RWPE2 (cell line): Measurements from ENCODE around the gene KIF26A.

ENCODE experiments used
- ATAC-seq: fragments of 200-7000 bp; cut with Tn5 transposase; 3 replicates; pipeline ENCODE4 v1.9.1; 2021; ENCODE audit warnings: low read depth
- DNase-seq: peaks from one replicate; pipeline ENCODE4 v3.0.0-alpha.2; 2020; ENCODE audit warnings: low spot score
- H3K27ac ChIP-seq: fragments of 450-650 bp; 2 replicates; pipeline ENCODE4 v1.5.1; 2017; ENCODE audit warnings: mild to moderate bottlenecking; ENCODE audit not compliant: poor library complexity, severe bottlenecking
- H3K27me3 ChIP-seq: fragments of 250-450 bp; sonication (Bioruptor Pico); 2 replicates; pipeline ENCODE4 v1.5.1; 2021; ENCODE audit warnings: mild to moderate bottlenecking, moderate library complexity; ENCODE audit not compliant: insufficient read depth, poor library complexity, severe bottlenecking
- H3K36me3 ChIP-seq: fragments of 250-450 bp; sonication (Bioruptor Pico); 2 replicates; pipeline ENCODE4 v1.5.1; 2020; ENCODE audit warnings: low read depth, mild to moderate bottlenecking, moderate library complexity
- H3K4me1 ChIP-seq: fragments of 250-450 bp; sonication (Bioruptor Pico); 2 replicates; pipeline ENCODE4 v1.5.1; 2021; ENCODE audit warnings: mild to moderate bottlenecking, moderate library complexity; ENCODE audit not compliant: insufficient read depth, poor library complexity, severe bottlenecking
- H3K4me3 ChIP-seq: fragments of 250-450 bp; sonication (Bioruptor Pico); 2 replicates; pipeline ENCODE4 v1.5.1; 2021; ENCODE audit warnings: mild to moderate bottlenecking, moderate library complexity; ENCODE audit not compliant: severe bottlenecking
- H3K9me3 ChIP-seq: fragments of 250-450 bp; sonication (Bioruptor Pico); 2 replicates; pipeline ENCODE4 v1.5.1; 2021; ENCODE audit warnings: mild to moderate bottlenecking, moderate library complexity; ENCODE audit not compliant: severe bottlenecking
- TF ChIP-seq, protein P1 (sequence below): fragments of 450-650 bp; IDR thresholded peaks from one replicate; pipeline ENCODE4 v1.5.1; 2017; ENCODE audit warnings: mild to moderate bottlenecking, moderate library complexity; ENCODE audit not compliant: poor library complexity, severe bottlenecking

Gene KIF26A

DNA sequence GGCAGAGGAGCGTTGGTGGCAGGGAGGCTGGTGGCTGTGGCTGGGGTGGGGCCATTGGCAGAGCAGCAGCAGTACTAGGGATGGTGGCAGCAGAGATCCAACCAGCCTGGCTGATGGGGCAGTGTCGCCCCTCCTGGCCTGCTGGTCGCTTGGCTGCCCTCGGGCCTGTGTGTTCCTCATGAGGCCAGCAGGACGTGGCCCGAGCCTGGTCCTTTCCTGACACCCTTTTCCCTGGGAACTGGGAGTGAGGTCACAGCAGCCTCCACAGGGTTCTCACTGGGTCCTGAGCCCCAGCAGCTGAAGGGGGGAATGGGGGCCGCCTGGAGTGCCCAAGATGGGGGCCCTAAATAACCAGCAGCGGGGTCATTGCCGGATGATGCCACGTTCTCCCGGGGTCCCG, 46.1 kb downstream of the KIF26A start:
- Histone ChIP-seq H3K4me1 (peaks cover 22% of the 10 kb centered on the region), H3K27ac (peak overlapping the region; percentile 28), H3K9me3 (no peaks in the 10 kb centered on the region), H3K36me3 (no peaks in the 10 kb centered on the region), H3K4me3 (no peak overlapping the region), H3K27me3 (no peaks in the 10 kb centered on the region)
- no peak for DNase-seq
- no peak for ATAC-seq
- TF ChIP-seq, protein P1, sequence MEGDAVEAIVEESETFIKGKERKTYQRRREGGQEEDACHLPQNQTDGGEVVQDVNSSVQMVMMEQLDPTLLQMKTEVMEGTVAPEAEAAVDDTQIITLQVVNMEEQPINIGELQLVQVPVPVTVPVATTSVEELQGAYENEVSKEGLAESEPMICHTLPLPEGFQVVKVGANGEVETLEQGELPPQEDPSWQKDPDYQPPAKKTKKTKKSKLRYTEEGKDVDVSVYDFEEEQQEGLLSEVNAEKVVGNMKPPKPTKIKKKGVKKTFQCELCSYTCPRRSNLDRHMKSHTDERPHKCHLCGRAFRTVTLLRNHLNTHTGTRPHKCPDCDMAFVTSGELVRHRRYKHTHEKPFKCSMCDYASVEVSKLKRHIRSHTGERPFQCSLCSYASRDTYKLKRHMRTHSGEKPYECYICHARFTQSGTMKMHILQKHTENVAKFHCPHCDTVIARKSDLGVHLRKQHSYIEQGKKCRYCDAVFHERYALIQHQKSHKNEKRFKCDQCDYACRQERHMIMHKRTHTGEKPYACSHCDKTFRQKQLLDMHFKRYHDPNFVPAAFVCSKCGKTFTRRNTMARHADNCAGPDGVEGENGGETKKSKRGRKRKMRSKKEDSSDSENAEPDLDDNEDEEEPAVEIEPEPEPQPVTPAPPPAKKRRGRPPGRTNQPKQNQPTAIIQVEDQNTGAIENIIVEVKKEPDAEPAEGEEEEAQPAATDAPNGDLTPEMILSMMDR, result no peak

DNA sequence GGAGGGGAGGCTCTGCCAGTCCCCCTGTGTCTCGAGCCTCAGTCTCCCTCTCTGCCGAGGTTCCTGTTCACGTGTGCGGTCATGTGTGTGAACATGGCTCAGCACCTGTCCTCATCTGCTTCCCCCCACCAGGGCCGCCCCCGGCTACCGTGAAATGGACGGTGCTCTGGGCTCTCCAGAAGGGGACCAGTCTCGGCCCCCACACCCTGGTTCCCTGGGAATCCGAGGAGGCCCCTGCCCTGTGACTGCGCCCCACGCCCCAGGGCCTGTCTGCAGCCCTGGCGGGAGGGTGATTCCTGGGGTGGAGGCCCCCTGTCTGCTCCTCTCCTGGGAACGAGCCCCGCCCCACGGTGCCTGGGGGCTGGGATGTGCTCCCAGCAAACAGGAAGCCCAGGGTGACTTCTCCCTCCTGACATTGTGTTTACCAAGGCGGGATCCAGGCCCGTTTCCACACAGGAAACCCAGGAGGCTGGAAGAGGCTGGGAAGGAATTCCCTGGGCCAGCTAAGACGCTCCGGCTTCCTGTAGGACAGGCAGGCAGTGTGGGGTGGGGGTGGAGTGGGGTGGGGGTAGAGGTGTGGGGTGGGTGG, 46.6 kb downstream of the KIF26A start:
- TF ChIP-seq, protein P1, result no peak
- no peaks in the 10 kb centered on the region for H3K9me3 ChIP-seq
- DNase-seq (no peak), ATAC-seq (peak; percentile 54)
- H3K27me3 ChIP-seq, result no peaks in the 10 kb centered on the region
- H3K4me1 ChIP-seq, result peaks cover 22% of the 10 kb centered on the region
- no peak overlapping the region for H3K4me3 ChIP-seq
- no peaks in the 10 kb centered on the region for H3K36me3 ChIP-seq
- H3K27ac ChIP-seq, result peak overlapping the region; percentile 28

DNA sequence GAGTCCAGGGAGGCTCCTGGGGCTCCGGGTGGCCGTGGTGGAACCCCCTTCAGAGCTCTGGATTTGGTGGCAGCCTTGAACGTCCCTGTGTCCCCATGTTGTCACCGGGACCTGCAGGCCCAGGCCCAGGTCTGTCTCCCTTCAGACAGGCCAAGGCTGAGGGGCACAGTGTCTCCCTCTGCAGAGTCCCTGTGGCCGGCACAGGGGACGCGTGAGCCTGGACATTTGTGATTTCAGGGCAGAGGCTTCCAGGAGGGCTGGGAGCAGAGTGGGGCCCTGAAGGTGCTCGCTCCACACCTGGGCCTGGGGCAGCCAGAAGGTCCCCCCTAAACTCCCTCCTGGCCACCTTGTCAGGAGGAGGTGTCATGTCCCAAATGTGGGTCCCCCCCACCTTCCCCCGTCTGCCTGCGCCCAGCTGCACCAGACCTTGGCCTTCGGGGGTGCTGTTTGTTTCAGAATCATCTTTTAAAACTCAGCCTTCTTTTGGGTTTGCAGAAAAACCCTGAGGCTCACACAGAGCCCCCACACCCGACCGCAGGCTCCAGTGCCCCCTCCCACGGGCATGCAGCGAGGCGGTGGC, 47.6 kb downstream of the KIF26A start:
- Histone ChIP-seq H3K36me3 (no peaks in the 10 kb centered on the region), H3K9me3 (no peaks in the 10 kb centered on the region), H3K27me3 (no peaks in the 10 kb centered on the region), H3K4me3 (no peak overlapping the region), H3K4me1 (peaks cover 22% of the 10 kb centered on the region), H3K27ac (no peak overlapping the region)
- DNase-seq, result no peak
- TF ChIP-seq, protein P1, result no peak
- ATAC-seq, result no peak

DNA sequence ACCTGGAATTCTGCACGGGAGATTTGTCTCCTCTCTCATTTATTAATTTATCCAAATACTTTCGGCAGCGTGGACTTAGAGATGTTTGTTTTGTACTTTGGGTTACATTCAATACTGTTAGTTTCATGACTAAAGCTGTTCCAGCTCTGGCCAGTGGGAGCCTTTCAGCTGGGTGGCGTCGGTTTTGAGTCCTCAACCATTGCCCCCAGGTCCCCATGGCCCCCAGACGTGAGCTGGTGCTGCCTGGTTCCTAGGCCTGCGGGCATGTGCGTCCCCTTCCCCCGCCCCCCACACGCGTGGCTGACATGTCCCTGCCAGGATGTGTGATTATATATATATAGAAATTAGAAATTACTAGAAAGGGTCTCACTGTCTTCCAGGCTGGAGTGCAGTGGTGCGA, 48.2 kb downstream of the KIF26A start:
- no peaks in the 10 kb centered on the region for H3K27me3 ChIP-seq
- TF ChIP-seq, protein P1, result no peak
- no peak for ATAC-seq
- peaks cover 20% of the 10 kb centered on the region for H3K4me1 ChIP-seq
- no peak overlapping the region for H3K4me3 ChIP-seq
- no peak for DNase-seq
- no peaks in the 10 kb centered on the region for H3K9me3 ChIP-seq
- H3K36me3 ChIP-seq, result no peaks in the 10 kb centered on the region
- no peak overlapping the region for H3K27ac ChIP-seq
